ENCODE results near the gene RPL36A.

Gene RPL36A

GRCh38 chrX:101442085-101442484 lies 51.3 kb downstream of the RPL36A start:
- Histone ChIP-seq H3K36me3 (ENCODE audit: control insufficient read depth, insufficient read depth, low read length) (peaks cover 31% of the 10 kb centered on the region), H3K4me1 (ENCODE audit: control insufficient read depth, insufficient read depth, low read length) (no peaks in the 10 kb centered on the region), H3K9me3 (ENCODE audit: control insufficient read depth, insufficient read depth, low read depth, low read length) (peaks cover 16% of the 10 kb centered on the region; the same call in 1 of the 2 replicates), H3K27ac (ENCODE audit: low read depth, low read length) (no peak overlapping the region), H3K27me3 (ENCODE audit: control insufficient read depth, insufficient read depth, low read length) (no peaks in the 10 kb centered on the region; the same call in 1 of the 2 replicates), H3K4me3 (ENCODE audit: low read depth, low read length) (no peak overlapping the region), H3K9ac (ENCODE audit: low read length) (no peak overlapping the region)

Measured in HUES6 (cell line).